ENCODE measurements around the gene KCNIP2.

Gene KCNIP2

DNA sequence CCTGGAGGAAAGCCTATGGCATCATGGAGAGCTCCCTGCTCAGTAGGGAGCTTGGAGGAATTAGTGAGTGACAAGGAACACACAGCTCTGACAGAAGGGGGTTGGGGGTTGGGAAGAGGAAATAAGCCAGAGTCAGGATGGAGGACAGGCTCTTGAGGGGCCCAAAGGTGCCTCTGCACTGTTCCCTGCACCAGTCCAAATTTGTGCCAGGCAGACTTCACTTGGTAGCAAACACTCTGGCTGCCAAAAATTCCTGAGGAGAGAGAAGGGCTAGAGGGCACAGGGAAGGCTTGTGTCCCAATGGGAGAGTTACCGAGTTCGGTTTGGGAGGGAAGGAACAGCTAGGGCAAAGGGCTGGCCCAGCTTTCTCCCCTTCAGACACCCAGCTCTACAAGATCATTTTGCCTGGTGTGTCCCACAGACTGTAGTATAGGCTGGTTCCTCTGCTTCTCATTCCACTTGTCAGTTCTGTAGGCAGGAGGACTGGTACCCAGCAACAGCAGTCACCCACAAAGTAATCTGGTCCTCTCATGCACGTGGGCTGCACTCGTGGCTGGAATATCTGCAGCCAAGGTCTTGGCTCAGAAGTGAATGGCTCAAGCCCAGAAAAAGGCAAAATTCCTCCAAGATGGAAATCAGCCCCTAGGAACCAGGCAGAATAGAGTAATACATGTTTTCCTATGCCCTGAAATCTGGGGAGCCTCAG lies 8.0 kb upstream of the KCNIP2 start:
- DNase-seq: no peak

DNA sequence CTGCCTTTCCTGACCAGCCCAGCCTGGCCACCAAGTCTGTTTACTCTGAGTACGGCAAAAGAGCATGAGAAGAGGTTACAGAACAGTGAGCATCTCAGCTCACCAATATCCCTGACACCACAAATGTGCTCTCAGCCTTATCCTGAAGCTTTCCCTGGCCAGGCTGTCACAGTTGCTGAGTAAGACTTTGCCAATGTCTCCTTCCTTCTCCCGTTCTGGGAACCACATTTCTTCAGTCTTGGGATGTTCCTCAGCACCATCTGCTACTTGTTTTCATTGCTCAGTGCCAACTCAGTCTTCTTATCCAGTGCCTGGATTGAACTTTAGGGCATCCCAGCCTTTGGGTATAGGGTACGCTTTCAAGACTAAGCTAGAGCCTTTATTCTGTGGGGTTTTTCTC lies 7.1 kb upstream of the KCNIP2 start:
- DNase-seq: no peak

DNA sequence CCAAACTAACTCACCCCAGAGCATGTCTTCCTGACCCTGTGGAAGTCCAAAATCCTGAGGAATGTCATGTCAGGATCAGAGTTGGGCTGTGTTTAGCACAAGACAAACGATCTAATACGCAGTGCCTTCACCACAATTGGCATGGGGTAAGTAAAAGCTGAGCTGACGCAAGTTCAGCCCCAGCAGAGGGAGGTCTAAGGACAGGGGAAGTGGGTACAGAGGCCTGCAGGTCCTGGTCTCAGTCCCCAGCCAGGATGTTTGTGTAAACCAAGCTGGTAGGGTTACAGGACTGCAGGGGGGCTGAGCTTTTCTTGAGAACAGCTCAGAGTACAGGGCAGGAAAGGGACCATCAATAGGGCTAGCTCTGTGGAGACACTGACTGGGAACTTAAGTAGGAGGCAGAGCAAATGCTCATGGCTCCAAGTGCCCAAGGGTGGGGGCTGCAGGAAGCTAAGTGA lies 5.3 kb upstream of the KCNIP2 start:
- no peak for DNase-seq

DNA sequence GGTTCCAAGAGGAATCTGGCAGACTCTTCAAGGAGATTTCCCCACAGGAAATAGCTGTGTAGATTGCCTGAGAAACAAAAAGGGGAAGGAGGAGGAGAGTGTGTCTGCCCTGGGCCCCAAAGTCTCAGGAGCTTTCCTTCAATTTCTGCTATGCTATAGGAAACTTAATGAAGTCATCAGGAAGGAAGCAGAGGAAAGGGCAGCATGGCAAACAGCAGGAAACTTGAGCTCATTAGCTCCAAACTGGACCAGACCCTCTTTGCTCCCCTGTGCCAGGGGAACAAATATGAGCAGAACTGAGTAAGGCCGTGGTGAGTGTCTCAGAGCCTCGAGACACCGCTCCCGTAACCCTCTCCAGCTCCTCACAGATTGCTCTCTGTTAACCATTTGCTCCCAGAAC lies 4.8 kb upstream of the KCNIP2 start:
- DNase-seq: no peak

DNA sequence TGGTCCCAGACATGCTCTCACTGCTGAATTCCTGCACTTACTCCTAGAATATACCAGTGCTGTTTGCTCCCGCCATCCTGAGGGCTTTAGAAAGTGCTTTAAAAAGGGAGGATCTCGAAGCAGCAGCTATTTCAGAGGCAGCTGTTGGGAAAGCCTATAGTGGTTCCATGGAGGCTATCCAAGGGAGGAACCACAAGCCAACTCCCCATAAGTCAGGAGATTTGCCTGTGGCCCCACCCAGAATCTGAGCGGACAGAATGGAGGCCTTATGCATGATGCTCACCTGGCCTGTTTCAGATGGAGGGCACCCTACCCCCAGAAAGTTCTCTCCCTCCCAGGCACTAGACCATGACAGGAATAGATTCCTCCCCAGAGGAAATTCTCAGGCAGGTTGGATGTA lies 2.3 kb upstream of the KCNIP2 start:
- no peak for DNase-seq

DNA sequence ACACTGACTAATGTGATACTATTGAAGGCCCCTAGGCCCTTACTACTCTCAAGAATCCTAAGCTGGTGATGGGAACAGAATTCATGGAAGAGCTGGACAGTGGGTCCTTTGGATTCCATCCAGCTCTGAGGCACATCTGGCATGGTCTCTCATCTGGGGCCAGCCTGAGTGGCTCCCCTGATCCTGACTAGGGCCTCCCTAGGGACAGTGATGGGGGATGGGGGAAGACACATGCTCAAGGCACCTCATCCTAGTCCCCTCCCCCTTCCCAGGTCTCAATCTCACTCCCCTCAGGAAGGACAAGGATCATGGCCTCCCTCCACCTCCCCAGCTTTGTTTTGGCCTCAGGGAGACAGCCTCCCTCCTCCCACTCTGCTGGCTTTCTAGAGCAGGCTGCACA lies 1.8 kb downstream of the KCNIP2 start:
- no peak for DNase-seq

DNA sequence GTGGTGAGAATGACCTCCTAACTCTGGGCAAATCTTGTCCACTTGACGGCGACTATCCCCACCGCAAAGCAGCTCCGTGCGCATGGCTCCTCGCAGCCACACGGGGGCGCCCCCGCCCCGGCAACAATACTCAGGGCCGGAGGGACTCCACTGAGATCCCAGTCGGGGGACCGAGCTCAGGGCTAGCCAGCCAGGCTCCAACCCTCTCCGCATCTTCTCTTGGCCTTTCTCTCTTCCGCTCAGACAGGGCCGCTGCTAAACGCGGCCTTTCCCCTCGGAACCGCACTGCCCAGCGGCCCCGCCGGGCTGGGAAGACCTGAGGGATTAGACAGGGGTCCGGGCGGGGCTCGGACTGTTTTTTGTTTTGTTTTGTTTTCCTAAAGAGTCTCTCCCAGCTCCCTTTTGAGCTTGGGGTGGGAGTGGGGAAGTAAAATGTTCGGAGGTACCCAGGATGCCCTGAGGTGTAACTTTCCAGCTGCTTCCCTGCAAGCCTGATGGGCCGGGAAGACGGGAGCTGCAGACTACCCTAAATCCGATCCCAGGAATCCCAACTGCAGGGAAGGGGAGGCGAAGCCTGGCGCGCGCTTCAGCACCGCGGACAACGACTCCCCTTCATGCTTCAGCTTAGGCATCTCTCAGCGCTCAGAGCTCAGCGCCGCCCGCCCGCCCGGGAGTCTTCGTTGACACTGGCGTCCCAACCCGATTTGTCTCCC lies 2.7 kb downstream of the KCNIP2 start:
- peak; percentile 75 for DNase-seq

DNA sequence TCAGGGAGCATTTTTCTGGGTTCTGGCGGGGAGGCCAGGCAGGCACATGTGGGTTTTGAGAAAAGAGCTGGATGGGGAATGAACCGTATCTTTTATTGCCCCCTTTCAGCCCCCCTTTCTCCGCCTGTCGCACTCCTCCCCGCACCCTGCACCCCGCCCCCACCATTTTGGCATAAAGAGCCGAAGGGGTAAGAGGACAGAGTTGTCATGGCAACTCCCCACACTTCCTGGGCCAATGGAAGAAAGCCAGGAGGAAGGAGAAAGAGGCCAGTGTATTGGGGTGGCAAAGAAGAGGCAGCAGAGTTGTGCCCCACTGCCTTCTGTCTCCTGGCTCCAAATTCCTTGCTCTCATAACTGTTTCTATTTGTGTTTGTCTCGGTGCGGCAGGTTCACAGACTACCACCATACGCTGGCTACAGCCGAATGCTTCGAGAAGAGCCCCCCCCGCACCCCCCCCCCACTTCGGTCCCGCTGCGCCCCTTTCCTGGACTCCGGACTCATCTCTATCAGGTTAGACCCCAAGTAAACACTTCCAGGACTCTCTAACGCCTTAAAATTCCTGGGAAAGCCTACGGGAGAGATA lies 3.4 kb downstream of the KCNIP2 start:
- DNase-seq: no peak

DNA sequence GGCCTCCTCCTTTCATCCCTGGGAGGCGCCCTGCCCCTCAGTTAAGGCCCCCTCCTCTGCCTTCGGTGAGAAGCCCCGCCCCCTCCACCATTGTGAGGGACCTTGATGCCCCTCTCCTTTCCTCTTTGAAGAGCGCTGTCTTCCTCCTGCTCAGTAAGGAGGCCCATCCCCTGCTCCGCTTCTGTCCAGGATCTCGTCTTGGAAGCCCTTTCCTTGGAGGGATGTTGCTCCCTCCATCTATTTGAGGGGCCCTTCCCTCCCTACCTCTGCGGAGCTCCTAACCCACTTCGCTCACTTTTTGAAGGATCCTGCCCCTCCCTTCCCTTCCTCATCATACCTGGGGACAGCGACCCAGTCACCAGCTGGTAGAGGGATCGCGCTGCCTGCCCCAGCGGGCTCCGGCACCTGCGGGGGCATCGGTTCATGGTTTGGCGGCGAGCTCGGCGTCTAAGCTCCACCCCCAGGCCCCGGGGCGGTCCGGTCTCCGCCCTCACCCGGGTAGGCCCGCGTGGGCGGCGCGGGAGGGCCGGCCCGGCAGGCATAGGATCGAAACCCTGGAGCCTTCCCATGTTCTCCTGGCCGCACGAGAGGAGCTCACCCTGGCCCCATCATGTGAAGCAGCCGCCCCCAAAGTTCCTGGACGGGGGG lies 4.1 kb downstream of the KCNIP2 start:
- DNase-seq: peak; percentile 75

DNA sequence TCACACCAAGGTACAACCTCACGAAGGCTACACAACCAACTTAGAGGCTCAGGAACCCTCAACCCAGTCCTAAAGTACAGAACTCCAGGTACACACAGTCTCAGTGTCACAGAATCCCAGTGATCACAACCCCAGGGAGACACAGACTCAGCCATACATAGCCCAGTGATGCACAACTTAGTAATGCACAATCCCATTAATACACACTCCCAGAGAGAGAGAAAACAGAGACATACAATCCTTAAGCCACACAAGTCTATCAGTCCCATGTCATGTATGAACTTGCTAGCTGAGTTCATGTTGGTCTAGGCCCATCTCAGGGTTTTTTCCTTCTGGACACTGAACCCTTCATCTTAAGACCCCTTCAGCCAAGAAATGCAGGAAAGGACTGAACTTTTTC lies 4.6 kb downstream of the KCNIP2 start:
- no peak for DNase-seq

DNA sequence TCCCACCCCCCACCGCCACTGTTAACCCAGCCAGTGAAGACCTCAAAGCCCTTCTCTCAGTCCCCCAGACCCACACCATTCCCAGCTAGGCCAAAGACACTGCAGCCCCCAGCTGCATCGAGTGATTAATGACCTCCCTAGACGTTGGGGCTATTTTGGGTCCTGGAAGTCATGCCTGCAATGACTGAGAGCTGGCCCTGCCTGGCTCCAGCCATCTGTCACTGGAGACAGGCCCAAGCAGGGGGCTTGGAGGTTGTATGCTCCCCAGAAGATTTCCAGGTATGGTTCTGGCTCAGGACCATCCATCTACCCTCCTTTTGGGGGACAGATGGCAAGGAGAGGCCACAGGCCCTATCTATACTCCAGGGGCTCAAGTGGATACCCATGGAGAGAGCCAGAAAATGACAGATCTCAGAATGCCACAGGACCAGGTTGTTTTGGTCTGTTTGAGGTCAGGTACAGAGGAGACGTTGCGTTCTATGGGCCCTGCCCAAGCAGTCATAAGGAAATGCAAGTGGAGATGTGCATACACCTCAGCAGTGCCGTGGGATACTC lies 5.1 kb downstream of the KCNIP2 start:
- no peak for DNase-seq

DNA sequence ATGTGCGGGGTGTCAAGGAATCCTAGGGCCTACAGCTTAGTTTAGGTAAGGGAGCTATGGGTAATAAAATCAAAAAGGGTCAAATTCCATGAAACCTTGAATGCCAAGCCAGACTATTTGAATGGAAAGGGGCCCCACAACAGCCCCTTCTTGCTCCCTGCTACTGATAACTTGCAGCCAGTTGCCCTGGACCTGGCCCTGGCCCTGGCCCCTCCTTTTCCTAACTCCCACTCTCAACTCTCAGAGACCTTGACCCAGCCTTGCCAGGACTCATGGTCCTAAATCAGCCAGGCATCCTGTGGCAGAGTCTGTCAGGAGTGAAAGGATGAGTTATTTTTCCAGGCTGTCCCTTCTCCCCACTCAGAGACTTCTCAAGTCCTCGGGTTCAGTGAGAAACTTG lies 5.9 kb downstream of the KCNIP2 start:
- no peak for DNase-seq

DNA sequence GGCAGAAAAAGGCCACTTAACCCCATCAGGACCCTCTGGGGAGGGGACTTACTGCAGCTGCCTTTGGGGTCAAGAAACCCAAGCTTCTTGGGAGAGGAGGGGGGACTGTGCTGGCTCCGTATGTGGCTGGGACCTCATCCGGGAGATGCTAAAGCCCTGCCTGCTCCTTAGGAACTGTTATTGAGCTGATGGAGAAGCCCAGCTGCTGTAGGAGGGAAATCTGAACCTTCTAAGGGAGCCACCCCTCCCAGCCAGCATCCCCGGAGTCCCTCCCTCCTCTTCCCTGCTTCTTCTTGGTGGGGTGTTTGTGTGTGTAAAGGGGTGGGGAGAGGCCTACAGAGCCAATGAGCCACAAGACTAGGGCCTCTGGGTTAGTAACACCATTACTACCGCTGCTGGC lies 8.2 kb downstream of the KCNIP2 start:
- DNase-seq: no peak

DNA sequence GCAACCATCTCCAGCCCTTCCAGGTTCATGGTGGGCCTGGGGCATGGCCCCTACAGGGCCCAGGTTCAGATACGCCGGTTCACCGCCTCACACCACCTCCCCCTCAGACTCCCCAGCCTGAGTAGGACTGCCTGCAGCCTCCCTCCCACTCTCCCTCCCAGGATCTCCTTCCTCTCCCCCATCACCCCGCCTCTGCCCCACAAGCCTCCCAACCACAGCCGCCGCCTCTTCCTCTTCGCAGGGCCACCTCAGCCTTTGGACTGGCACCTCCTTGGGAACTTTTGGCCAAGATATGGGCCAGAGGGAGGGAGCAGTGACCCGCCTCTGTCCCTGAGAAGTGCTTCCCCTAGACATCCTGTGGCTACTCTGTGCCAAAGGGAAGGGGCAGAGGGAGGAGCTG lies 9.3 kb downstream of the KCNIP2 start:
- DNase-seq: no peak

DNA sequence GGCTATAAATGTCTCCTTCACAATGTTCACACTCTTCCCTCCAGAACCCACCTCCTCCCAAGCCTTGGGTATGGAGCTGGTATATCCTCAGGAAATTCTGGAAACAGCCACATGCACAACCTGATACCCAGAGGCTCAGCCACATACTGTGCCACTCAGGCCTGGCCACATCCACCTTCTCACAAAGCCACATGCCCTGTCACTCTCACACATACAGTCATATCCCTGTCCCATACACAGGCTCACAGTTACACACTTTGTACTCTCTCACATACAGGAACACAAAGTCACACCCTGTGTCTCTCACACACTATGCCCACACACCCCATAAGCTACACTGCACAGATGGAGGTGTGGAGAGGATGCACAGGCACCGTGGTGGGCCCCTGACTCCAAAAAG lies 10.1 kb downstream of the KCNIP2 start:
- no peak for DNase-seq

DNA sequence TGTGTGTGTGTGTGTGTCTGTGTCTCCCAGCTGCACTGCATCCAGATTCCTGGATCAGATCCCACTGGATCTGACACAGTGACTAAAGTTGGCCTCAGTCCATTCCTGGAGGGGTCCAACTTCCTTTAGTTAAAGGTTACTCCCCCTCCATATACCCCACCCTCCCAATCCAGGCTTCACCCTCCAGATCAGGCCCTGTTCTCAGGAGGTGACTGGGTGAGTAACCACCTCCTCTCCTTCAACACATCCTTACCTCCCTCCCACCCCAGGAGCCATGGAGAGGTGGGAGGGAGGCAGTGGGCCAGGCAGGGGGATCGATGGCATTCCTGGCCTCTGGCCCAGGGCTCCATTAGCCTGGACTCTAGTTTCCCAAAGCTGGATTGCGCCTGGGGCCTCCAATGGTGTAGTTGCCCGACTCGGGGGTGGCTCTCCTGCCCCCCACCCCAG lies 11.3 kb downstream of the KCNIP2 start:
- DNase-seq: no peak

DNA sequence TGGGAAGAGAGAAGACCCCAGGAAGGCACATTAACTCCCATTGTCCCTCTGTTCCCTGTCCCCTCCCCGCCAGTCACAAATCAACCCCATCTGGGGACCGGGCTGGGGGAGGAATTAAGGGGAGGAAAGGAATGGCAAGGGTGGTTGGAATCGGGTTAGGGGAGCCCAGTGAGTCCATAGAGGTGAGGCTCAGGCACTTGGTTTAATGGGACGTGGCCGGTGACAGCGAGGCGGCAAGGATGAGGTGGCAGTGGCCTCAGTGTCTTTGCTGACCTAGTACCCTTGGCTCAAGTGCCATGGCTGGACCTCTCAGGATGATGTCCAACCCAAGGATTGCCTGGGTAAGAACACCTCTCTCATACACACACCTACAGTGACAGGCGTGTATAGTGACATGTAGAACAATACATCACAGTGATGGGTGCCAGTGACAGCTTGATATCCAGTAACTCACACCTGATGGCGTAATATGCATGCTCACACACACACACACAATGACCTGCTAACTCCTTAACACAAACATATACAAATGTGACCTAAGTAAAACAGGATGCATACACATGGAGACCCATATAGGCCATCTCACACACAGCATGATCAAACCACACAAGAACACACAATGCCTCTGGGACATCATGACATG lies 12.3 kb downstream of the KCNIP2 start:
- no peak for DNase-seq

DNA sequence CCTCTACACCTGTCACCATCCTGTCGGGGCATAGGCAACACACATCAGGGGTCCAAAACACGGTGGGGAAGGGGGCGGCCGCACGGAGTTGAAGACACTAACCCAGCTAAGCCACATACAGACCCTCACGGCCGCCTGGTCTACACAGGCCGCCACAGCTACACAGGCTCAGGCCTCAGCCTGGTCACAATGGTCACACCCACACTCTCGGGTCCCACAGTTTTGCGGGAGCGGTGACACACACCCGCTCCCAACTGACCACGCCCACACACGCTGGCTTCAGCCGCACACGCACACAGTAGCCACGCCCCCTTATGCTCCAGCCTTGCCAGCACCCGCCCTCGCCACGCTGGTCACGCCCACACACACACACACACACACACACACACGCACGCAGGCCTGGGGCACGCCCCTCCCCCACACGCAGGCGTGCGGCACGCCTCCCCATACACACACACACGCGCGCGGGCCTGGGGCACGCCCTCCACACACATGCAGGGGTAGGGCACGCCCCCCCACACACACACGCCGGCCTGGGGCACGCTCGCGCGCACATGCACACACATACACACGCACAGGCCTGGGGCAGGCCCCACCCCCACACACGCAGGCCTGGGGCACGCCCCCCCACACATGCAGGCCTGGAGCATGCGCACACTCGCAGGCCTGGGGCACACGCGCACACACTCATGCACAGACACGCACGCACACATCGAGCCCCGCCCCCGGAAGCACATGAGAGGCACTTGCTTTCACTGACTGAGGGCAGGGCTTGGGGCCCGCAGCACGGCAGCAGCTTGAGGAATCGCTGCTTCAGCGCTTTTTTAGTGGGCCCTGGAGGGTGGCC lies 13.1 kb downstream of the KCNIP2 start:
- DNase-seq: peak; percentile 94

DNA sequence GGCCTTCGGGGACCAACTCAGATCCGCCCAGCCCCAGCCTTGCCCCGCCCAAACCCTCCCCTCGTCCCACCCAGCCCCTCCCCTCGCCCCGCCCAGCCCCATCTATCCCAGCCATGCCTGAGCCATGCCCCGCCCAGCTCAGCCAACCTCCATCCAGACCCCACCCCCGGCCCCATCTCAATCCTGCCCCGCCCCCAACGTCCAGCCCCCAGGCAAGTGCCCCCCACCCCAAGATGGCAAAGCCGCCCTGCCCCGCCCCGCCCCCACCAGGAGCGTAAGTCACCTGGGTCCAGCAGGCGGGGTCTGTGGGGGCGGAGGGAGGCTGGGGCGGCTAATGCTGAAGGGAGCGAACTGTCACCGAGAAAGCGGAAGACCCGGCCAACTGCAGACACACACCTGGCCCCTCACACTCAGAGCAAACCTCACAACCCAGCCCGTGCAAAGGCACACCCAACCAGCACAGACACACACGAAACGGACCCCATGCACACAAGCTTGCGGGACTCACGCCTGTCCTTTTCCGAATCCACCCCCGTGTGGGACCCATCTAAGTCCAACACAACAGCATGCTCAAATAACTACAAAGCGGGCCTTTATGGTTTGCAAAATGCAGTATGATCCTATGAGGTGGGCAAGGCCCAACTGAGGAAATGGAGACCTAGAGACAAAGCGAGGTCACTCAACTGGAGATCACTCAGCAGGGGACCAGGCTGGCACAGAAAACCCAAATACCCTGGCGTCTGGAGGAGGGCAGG lies 13.9 kb downstream of the KCNIP2 start:
- DNase-seq: peak; percentile 70

DNA sequence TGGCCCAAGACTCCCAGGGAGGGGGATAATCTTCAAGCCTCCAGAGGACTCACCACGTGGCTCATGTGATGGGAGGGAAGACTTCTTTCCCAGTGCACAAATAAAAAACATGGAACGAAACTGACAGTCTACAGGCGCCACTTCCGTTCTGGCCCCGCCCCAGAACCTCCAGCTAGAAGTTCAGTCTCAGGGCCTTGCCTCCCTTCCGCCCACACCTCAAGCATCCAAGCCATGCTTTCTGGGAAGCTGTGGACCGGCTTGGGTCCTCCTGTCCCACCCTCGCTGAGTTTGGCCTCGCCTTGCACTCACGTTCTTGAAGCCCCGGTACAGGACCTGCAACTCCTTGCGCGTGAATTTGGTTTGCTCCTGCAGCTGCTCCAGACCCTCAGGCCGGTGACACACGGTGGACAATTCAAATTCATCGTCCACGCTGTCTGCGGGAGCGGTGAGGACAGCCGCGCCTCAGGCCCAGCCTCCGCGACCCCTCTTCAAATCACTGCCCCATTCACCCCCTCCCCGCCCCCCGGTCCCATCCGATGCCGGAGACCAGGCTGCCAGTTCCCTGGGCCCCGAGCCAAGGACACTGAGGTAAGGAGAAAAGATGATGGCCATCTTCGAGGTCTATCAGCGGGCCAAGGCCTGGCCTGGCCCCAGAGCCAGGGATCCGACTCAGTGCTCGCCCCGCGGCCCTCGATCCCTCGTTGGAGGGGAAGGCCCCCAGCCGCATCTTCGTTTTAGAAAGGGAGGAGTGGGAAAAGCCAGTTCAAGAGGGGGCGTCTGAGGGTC lies 14.6 kb downstream of the KCNIP2 start:
- no peak for DNase-seq
